PC-3 (cell line): Measurements from ENCODE around the gene KDM4C. TPM values are rescaled to one million over a fixed set of nuclear protein-coding genes. Genes with fewer than 3 reads are reported as not detected.

Experiments used
- ATAC-seq: fragments of 200-7000 bp; cut with Tn5 transposase; 2 replicates; pipeline ENCODE4 v1.9.1; 2020; ENCODE audit warnings: mild to moderate bottlenecking, moderate library complexity
- BruUV-seq: library from RNA; stranded (reverse); fragments of 400-500 nt; replicated peaks from 2 replicates; lab custom pipeline; 2021; lab: Mats Ljungman, UMichigan
- CTCF ChIA-PET: fragments of 300-600 bp; sonication (Branson Sonifier 250); formaldehyde crosslinking; loops from one replicate; lab custom pipeline; 2022; ENCODE audit warnings: antibody characterized with exemption; lab: Charles Lee
- POLR2A ChIA-PET: fragments of 300-600 bp; sonication (Branson Sonifier 250); formaldehyde crosslinking; loops from one replicate; lab custom pipeline; 2022; ENCODE audit warnings: antibody characterized with exemption; ENCODE audit not compliant: unreplicated experiment; lab: Charles Lee
- DNase-seq: peaks from one replicate; pipeline ENCODE4 v3.0.0-alpha.2; 2015
- H2AFZ ChIP-seq: fragments of 300-600 bp; sonication (generic); 2 replicates; pipeline ENCODE4 v1.6.0; 2016; ENCODE audit warnings: antibody characterized with exemption, low read length
- H3F3A ChIP-seq: fragments of 300-600 bp; sonication (generic); one replicate; pipeline ENCODE4 v1.6.0; 2017; ENCODE audit warnings: antibody characterized with exemption, low read length, control low read depth, mild to moderate bottlenecking; ENCODE audit not compliant: unreplicated experiment
- H3K27ac ChIP-seq: fragments of 300-600 bp; sonication (generic); 2 replicates; pipeline ENCODE4 v1.5.1; 2016; ENCODE audit warnings: mild to moderate bottlenecking, low read length
- H3K27me3 ChIP-seq: fragments of 300-600 bp; sonication (generic); 2 replicates; pipeline ENCODE4 v1.6.1; 2016; ENCODE audit warnings: low read length, mixed read lengths
- H3K36me3 ChIP-seq: fragments of 300-600 bp; sonication (generic); 2 replicates; pipeline ENCODE4 v1.6.1; 2016; ENCODE audit warnings: low read depth, mixed run types, low read length, mixed read lengths
- H3K4me1 ChIP-seq: fragments of 300-600 bp; sonication (generic); 2 replicates; pipeline ENCODE4 v1.5.1; 2016; ENCODE audit warnings: low read length; ENCODE audit not compliant: insufficient read depth
- H3K4me2 ChIP-seq: fragments of 300-600 bp; sonication (generic); 2 replicates; pipeline ENCODE4 v1.6.0; 2016; ENCODE audit warnings: low read length
- H3K4me3 ChIP-seq: fragments of 300-600 bp; sonication (generic); 2 replicates; pipeline ENCODE4 v1.5.1; 2016; ENCODE audit warnings: mild to moderate bottlenecking, low read length, mixed read lengths
- H3K79me2 ChIP-seq: fragments of 300-600 bp; sonication (generic); 2 replicates; pipeline ENCODE4 v1.6.1; 2017; ENCODE audit warnings: low read length, mixed read lengths
- H3K9ac ChIP-seq: fragments of 300-600 bp; sonication (generic); 2 replicates; pipeline ENCODE4 v1.6.0; 2016; ENCODE audit warnings: mild to moderate bottlenecking, low read length
- H3K9me2 ChIP-seq: fragments of 300-600 bp; sonication (generic); replicated peaks from 2 replicates; pipeline ENCODE4 v1.6.1; 2016; ENCODE audit warnings: mixed run types, low read length, mixed read lengths
- H3K9me3 ChIP-seq: fragments of 300-600 bp; sonication (generic); 2 replicates; pipeline ENCODE4 v1.6.1; 2016; ENCODE audit warnings: low read length, mixed read lengths
- H4K20me1 ChIP-seq: fragments of 300-600 bp; sonication (generic); 2 replicates; pipeline ENCODE4 v1.6.1; 2016; ENCODE audit warnings: low read length, mixed read lengths
- CTCF ChIP-seq: fragments of 300-600 bp; sonication (generic); conservative IDR thresholded peaks from 2 replicates; pipeline ENCODE4 v1.5.1; 2017; ENCODE audit warnings: antibody characterized with exemption, low read depth, mild to moderate bottlenecking, low read length
- EZH2 ChIP-seq: fragments of 300-600 bp; sonication (generic); IDR thresholded peaks from one replicate; pipeline ENCODE4 v1.6.1; 2017; ENCODE audit warnings: antibody characterized with exemption, mild to moderate bottlenecking, low read length; ENCODE audit not compliant: unreplicated experiment
- EZH2phosphoT487 ChIP-seq: fragments of 300-600 bp; sonication (generic); IDR thresholded peaks from 2 replicates; pipeline ENCODE4 v1.6.1; 2018; ENCODE audit warnings: mild to moderate bottlenecking, antibody characterized with exemption, low read length, borderline replicate concordance
- intact Hi-C: fragments of 100-400 bp; cut with micrococcal nuclease; formaldehyde crosslinking; loops from 2 replicates; pipeline ENCODE4 v1.9.0; 2023
- total RNA-seq: library from RNA; depleted of rRNA; stranded (reverse); fragments of >200 nt; gene quantifications from 2 replicates; pipeline ENCODE4 v1.2.3, GENCODE V29; 2014

Gene KDM4C
- total RNA-seq, 1 experiment from 2014 or later, result 27.0 TPM

DNA sequence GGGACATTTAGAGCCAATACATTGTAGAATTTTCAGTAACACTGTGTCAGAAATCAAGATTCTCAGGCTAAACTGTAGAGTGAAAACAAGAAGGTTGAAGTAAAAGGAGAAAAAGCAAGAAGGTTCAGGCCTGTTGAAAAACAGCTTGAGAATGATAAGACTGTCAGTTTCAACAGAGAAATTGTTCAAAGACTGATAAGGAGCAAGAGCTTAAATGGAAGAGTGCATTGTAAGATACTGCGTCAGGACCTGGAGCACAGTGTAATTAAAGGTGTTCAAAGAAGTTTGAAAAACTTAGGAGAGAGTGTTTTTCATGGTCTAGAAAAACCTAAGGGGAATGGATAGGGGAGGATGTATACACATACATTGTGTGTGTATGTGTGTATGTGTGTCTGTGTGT is 408.3 kb downstream of the KDM4C start:
- Histone ChIP-seq H4K20me1 (no peaks in the 10 kb centered on the region), H3K27ac (no peak overlapping the region), H3K4me2 (no peak overlapping the region), H3K9me2 (no peaks in the 10 kb centered on the region), H3K36me3 (no peaks in the 10 kb centered on the region), H3F3A (no peaks in the 10 kb centered on the region), H2AFZ (no peak overlapping the region), H3K4me1 (no peaks in the 10 kb centered on the region), H3K79me2 (no peaks in the 10 kb centered on the region), H3K27me3 (no peaks in the 10 kb centered on the region), H3K9ac (no peak overlapping the region), H3K9me3 (no peaks in the 10 kb centered on the region), H3K4me3 (no peak overlapping the region)
- intact Hi-C loops, result no loop called here
- DNase-seq (no peak), ATAC-seq (no peak)
- ChIA-PET POLR2A (no interaction called here), CTCF (no interaction called here)
- TF ChIP-seq CTCF (no peak), EZH2phosphoT487 (no peak), EZH2 (no peak)
- BruUV-seq, result no TSS peak

GRCh38 chr9:7169717-7170389 is 412.1 kb downstream of the KDM4C start:
- ChIA-PET CTCF (no interaction called here), POLR2A (no interaction called here)
- Histone ChIP-seq H3K9me2 (no peaks in the 10 kb centered on the region), H3K9me3 (no peaks in the 10 kb centered on the region), H3K79me2 (no peaks in the 10 kb centered on the region), H3K4me1 (no peaks in the 10 kb centered on the region), H4K20me1 (no peaks in the 10 kb centered on the region), H3K27me3 (no peaks in the 10 kb centered on the region), H3K36me3 (no peaks in the 10 kb centered on the region), H3K9ac (no peak overlapping the region), H3K4me3 (no peak overlapping the region), H3F3A (no peaks in the 10 kb centered on the region), H3K27ac (no peak overlapping the region), H2AFZ (no peak overlapping the region), H3K4me2 (no peak overlapping the region)
- DNase-seq (no peak), ATAC-seq (no peak)
- no TSS peak for BruUV-seq
- TF ChIP-seq CTCF, result no peak
- no peak for TF ChIP-seq EZH2phosphoT487
- no peak for TF ChIP-seq EZH2
- intact Hi-C loops, result no loop called here

DNA sequence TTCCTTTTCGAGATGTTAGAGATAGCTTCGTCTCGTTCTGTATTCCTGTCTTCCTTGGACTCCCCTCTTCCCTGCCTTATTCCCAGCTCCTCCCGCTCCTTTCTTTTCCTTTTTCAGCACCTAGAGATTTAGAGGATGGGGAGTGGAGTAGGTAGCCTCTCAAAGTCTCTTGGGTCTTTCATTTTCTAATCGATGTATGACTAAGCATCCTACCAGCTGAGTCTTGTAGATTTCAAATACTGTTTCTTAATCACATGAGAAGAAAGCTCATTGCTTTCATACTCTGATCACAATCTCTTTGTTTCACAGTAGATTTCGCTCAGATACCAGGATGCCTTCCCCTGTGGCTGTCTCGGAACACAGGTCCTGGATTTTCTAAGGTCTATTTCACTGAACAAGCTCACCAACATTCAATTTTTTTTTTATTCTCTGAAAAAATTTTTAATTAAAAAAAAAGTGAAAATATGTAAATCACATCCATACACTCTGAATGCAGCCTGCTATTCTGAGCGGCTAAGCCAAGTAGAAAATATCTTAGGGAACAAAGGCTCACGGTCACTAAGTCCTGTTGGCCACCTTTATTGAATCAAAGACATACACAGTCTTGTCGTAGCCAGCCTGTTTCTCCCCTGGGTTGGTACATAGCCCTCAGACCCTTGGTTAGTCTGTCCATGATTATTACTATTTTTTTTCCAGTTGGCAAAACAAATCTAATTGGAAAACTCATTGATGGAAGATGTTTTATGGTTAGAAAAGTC is 413.8 kb downstream of the KDM4C start:
- H3K4me1 ChIP-seq, result no peaks in the 10 kb centered on the region
- no peaks in the 10 kb centered on the region for H3F3A ChIP-seq
- H3K36me3 ChIP-seq, result no peaks in the 10 kb centered on the region
- H4K20me1 ChIP-seq, result no peaks in the 10 kb centered on the region
- H3K27me3 ChIP-seq, result no peaks in the 10 kb centered on the region
- H3K9me3 ChIP-seq, result no peaks in the 10 kb centered on the region
- no peak for TF ChIP-seq CTCF
- TF ChIP-seq EZH2, result no peak
- no peak for TF ChIP-seq EZH2phosphoT487
- ChIA-PET CTCF (no interaction called here), POLR2A (no interaction called here)
- no peak overlapping the region for H3K4me2 ChIP-seq
- no peaks in the 10 kb centered on the region for H3K79me2 ChIP-seq
- no peak overlapping the region for H3K27ac ChIP-seq
- no peak for DNase-seq
- no TSS peak for BruUV-seq
- ATAC-seq, result no peak
- H2AFZ ChIP-seq, result no peak overlapping the region
- H3K4me3 ChIP-seq, result no peak overlapping the region
- H3K9me2 ChIP-seq, result no peaks in the 10 kb centered on the region
- intact Hi-C loops, result no loop called here
- H3K9ac ChIP-seq, result no peak overlapping the region
